ENCODE measurements around the gene TUBB8B. TPM values are rescaled to one million over a fixed set of nuclear protein-coding genes. Genes with fewer than 3 reads are reported as not detected.
"Not testable (repeated sequence)": the region's sequence is repeated elsewhere in the genome, so short reads cannot be mapped to it uniquely, and the experiment has no call there.

TUBB8B gene
- total RNA-seq: not detected
- polyA plus RNA-seq: not detected

GRCh38 chr18:49176-49665 lies at the start of gene TUBB8B:
Gene TUBB8B (minus strand): TSS chr18:49615. CDS start chr18:49557, 58 bp downstream.
- not testable (repeated sequence) for H3K27me3 ChIP-seq (ENCODE audit: control insufficient read depth in 4 of 4, insufficient read depth in 4 of 4, low read length in 3 of 4); H3K4me3 ChIP-seq (ENCODE audit: low read depth in 1 of 3, low read length in 3 of 3); H3K9me3 ChIP-seq (ENCODE audit: control insufficient read depth in 4 of 4, low read length in 3 of 4); H3K4me1 ChIP-seq (ENCODE audit: control insufficient read depth in 4 of 4, insufficient read depth in 4 of 4, low read length in 3 of 4); DNase-seq (ENCODE audit: low spot score); H3K36me3 ChIP-seq (ENCODE audit: control insufficient read depth in 4 of 4, insufficient read depth in 3 of 4, low read depth in 1 of 4, low read length in 3 of 4); H3K27ac ChIP-seq (ENCODE audit: low read depth in 1 of 2, low read length in 2 of 2); H3K9ac ChIP-seq (ENCODE audit: low read depth in 1 of 2, low read length in 2 of 2)
- 80% methylated on average over 37 of the region's 37 CpGs for whole genome bisulfite sequencing

GRCh38 chr18:97252-97914 lies 48.0 kb upstream of the TUBB8B start:
- not testable (repeated sequence) for H3K36me3 ChIP-seq (ENCODE audit: control insufficient read depth in 4 of 4, insufficient read depth in 3 of 4, low read depth in 1 of 4, low read length in 3 of 4); H3K27me3 ChIP-seq (ENCODE audit: control insufficient read depth in 4 of 4, insufficient read depth in 4 of 4, low read length in 3 of 4); H3K27ac ChIP-seq (ENCODE audit: low read depth in 1 of 2, low read length in 2 of 2); H3K4me3 ChIP-seq (ENCODE audit: low read depth in 1 of 3, low read length in 3 of 3); H3K9me3 ChIP-seq (ENCODE audit: control insufficient read depth in 4 of 4, low read length in 3 of 4); H3K4me1 ChIP-seq (ENCODE audit: control insufficient read depth in 4 of 4, insufficient read depth in 4 of 4, low read length in 3 of 4); H3K9ac ChIP-seq (ENCODE audit: low read depth in 1 of 2, low read length in 2 of 2); DNase-seq (ENCODE audit: low spot score)
- WGBS: 74% methylated on average over 26 of the region's 31 CpGs

GRCh38 chr18:96767-97131 lies 47.3 kb upstream of the TUBB8B start:
- not testable (repeated sequence) for H3K27me3 ChIP-seq (ENCODE audit: control insufficient read depth in 4 of 4, insufficient read depth in 4 of 4, low read length in 3 of 4); H3K9ac ChIP-seq (ENCODE audit: low read depth in 1 of 2, low read length in 2 of 2); H3K4me3 ChIP-seq (ENCODE audit: low read depth in 1 of 3, low read length in 3 of 3); H3K36me3 ChIP-seq (ENCODE audit: control insufficient read depth in 4 of 4, insufficient read depth in 3 of 4, low read depth in 1 of 4, low read length in 3 of 4); H3K27ac ChIP-seq (ENCODE audit: low read depth in 1 of 2, low read length in 2 of 2); H3K4me1 ChIP-seq (ENCODE audit: control insufficient read depth in 4 of 4, insufficient read depth in 4 of 4, low read length in 3 of 4); DNase-seq (ENCODE audit: low spot score); H3K9me3 ChIP-seq (ENCODE audit: control insufficient read depth in 4 of 4, low read length in 3 of 4)
- 58% methylated on average over 14 of the region's 20 CpGs for WGBS

- 92% methylated on average over 23 of the region's 37 CpGs for WGBS
- H3K36me3 ChIP-seq (ENCODE audit: control insufficient read depth in 4 of 4, insufficient read depth in 3 of 4, low read depth in 1 of 4, low read length in 3 of 4): not testable (repeated sequence)
Measured at GRCh38 chr18:96101-96766, 46.8 kb upstream of the TUBB8B start.

GRCh38 chr18:95580-95979 lies 46.2 kb upstream of the TUBB8B start:
- H3K27me3 ChIP-seq (ENCODE audit: control insufficient read depth in 4 of 4, insufficient read depth in 4 of 4, low read length in 3 of 4); DNase-seq (ENCODE audit: low spot score): not testable (repeated sequence)
- WGBS: 86% methylated on average over 18 of the region's 18 CpGs

More at GRCh38 chr18:96101-96766, 46.8 kb upstream of the TUBB8B start:
- H3K4me1 ChIP-seq (ENCODE audit: control insufficient read depth in 4 of 4, insufficient read depth in 4 of 4, low read length in 3 of 4); H3K27me3 ChIP-seq (ENCODE audit: control insufficient read depth in 4 of 4, insufficient read depth in 4 of 4, low read length in 3 of 4); H3K4me3 ChIP-seq (ENCODE audit: low read depth in 1 of 3, low read length in 3 of 3); H3K27ac ChIP-seq (ENCODE audit: low read depth in 1 of 2, low read length in 2 of 2); H3K9me3 ChIP-seq (ENCODE audit: control insufficient read depth in 4 of 4, low read length in 3 of 4); H3K9ac ChIP-seq (ENCODE audit: low read depth in 1 of 2, low read length in 2 of 2); DNase-seq (ENCODE audit: low spot score): not testable (repeated sequence)

GRCh38 chr18:93897-94408 lies 44.5 kb upstream of the TUBB8B start:
- H3K4me3 ChIP-seq (ENCODE audit: low read depth in 1 of 3, low read length in 3 of 3); H3K9ac ChIP-seq (ENCODE audit: low read depth in 1 of 2, low read length in 2 of 2); DNase-seq (ENCODE audit: low spot score); H3K36me3 ChIP-seq (ENCODE audit: control insufficient read depth in 4 of 4, insufficient read depth in 3 of 4, low read depth in 1 of 4, low read length in 3 of 4); H3K27ac ChIP-seq (ENCODE audit: low read depth in 1 of 2, low read length in 2 of 2); H3K9me3 ChIP-seq (ENCODE audit: control insufficient read depth in 4 of 4, low read length in 3 of 4); H3K4me1 ChIP-seq (ENCODE audit: control insufficient read depth in 4 of 4, insufficient read depth in 4 of 4, low read length in 3 of 4); H3K27me3 ChIP-seq (ENCODE audit: control insufficient read depth in 4 of 4, insufficient read depth in 4 of 4, low read length in 3 of 4): not testable (repeated sequence)
- WGBS: 77% methylated on average over 6 of the region's 6 CpGs

More at GRCh38 chr18:95580-95979, 46.2 kb upstream of the TUBB8B start:
- H3K9ac ChIP-seq (ENCODE audit: low read depth in 1 of 2, low read length in 2 of 2); H3K4me3 ChIP-seq (ENCODE audit: low read depth in 1 of 3, low read length in 3 of 3); H3K9me3 ChIP-seq (ENCODE audit: control insufficient read depth in 4 of 4, low read length in 3 of 4); H3K36me3 ChIP-seq (ENCODE audit: control insufficient read depth in 4 of 4, insufficient read depth in 3 of 4, low read depth in 1 of 4, low read length in 3 of 4); H3K27ac ChIP-seq (ENCODE audit: low read depth in 1 of 2, low read length in 2 of 2); H3K4me1 ChIP-seq (ENCODE audit: control insufficient read depth in 4 of 4, insufficient read depth in 4 of 4, low read length in 3 of 4): not testable (repeated sequence)

- not testable (repeated sequence) for H3K36me3 ChIP-seq (ENCODE audit: control insufficient read depth in 4 of 4, insufficient read depth in 3 of 4, low read depth in 1 of 4, low read length in 3 of 4); H3K9me3 ChIP-seq (ENCODE audit: control insufficient read depth in 4 of 4, low read length in 3 of 4); H3K27ac ChIP-seq (ENCODE audit: low read depth in 1 of 2, low read length in 2 of 2); H3K4me1 ChIP-seq (ENCODE audit: control insufficient read depth in 4 of 4, insufficient read depth in 4 of 4, low read length in 3 of 4); H3K9ac ChIP-seq (ENCODE audit: low read depth in 1 of 2, low read length in 2 of 2); H3K4me3 ChIP-seq (ENCODE audit: low read depth in 1 of 3, low read length in 3 of 3); DNase-seq (ENCODE audit: low spot score); H3K27me3 ChIP-seq (ENCODE audit: control insufficient read depth in 4 of 4, insufficient read depth in 4 of 4, low read length in 3 of 4)
- 85% methylated on average over 1 of the region's 1 CpG for WGBS
Measured at GRCh38 chr18:91561-91960, 42.1 kb upstream of the TUBB8B start.

GRCh38 chr18:90396-91193 lies 41.2 kb upstream of the TUBB8B start:
- H3K36me3 ChIP-seq (ENCODE audit: control insufficient read depth in 4 of 4, insufficient read depth in 3 of 4, low read depth in 1 of 4, low read length in 3 of 4); H3K9ac ChIP-seq (ENCODE audit: low read depth in 1 of 2, low read length in 2 of 2); H3K9me3 ChIP-seq (ENCODE audit: control insufficient read depth in 4 of 4, low read length in 3 of 4); DNase-seq (ENCODE audit: low spot score); H3K27me3 ChIP-seq (ENCODE audit: control insufficient read depth in 4 of 4, insufficient read depth in 4 of 4, low read length in 3 of 4); H3K27ac ChIP-seq (ENCODE audit: low read depth in 1 of 2, low read length in 2 of 2); H3K4me1 ChIP-seq (ENCODE audit: control insufficient read depth in 4 of 4, insufficient read depth in 4 of 4, low read length in 3 of 4); H3K4me3 ChIP-seq (ENCODE audit: low read depth in 1 of 3, low read length in 3 of 3): not testable (repeated sequence)
- WGBS: 79% methylated on average over 17 of the region's 17 CpGs

Measured in liver (tissue), 9 donors.